Caki2 (cell line): ENCODE data around the gene GABBR2. TPM values are rescaled to one million over a fixed set of nuclear protein-coding genes. Genes with fewer than 3 reads are reported as not detected.

ENCODE experiments used
- DNase-seq: peaks from one replicate; pipeline ENCODE4 v3.0.0-alpha.2; 2015; ENCODE audit warnings: low read depth
- in situ Hi-C: cut with HindIII; loops from 2 replicates; pipeline ENCODE4 v1.10.0; 2016; ENCODE audit warnings: low sequenced_read_pairs, low pct_unique_long_range_greater_than_20kb, mixed read lengths
- total RNA-seq: library from RNA; depleted of rRNA; stranded (reverse); fragments of >200 nt; shearing (Covaris generic); gene quantifications from 2 replicates; pipeline ENCODE4 v1.2.3, GENCODE V29; 2014; ENCODE audit warnings: low replicate concordance

The GABBR2 gene
- total RNA-seq, 1 experiment from 2014 or later, result 0.61 TPM

DNA sequence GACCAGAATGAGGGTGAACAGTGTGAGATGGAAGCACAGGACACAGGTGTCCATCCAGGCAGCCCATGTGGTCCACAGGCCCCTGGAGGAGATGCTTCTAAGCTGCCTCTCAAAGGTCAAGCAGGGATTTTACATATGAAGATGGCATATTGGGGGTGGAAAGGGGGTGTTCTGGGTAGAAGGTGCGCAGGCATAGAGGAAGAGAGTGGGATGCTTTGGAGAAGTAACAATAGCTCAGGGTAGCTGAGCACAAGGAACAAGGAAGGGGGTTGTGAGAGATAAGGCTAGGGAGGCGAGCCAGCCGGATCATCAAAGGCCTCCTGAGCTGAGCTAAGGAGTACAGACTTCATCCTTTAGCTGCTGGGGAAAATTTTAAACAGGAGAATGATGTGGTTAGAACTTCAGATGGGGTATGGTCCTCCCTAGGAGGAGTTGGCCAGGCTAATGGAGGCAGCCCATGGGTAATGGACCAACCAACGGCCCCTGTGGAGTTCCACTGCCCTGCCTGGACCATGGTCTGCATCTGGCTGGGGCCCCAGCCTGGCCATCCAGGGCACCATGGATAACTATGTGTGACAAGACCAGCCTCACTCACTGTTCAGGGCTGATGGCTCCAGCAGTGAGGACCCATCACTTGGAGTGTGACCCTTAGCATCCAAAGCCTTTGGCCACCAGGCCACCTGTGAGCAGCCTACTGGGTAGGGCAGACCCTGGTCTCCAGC is 366.5 kb downstream of the GABBR2 start:
- in situ Hi-C loops, result no loop called here

GRCh38 chr9:98341157-98342097 is 367.3 kb downstream of the GABBR2 start:
- no peak for DNase-seq
- in situ Hi-C loops, result no loop called here

More for the DNA sequence above, 366.5 kb downstream of the GABBR2 start:
- DNase-seq, result no peak

DNA sequence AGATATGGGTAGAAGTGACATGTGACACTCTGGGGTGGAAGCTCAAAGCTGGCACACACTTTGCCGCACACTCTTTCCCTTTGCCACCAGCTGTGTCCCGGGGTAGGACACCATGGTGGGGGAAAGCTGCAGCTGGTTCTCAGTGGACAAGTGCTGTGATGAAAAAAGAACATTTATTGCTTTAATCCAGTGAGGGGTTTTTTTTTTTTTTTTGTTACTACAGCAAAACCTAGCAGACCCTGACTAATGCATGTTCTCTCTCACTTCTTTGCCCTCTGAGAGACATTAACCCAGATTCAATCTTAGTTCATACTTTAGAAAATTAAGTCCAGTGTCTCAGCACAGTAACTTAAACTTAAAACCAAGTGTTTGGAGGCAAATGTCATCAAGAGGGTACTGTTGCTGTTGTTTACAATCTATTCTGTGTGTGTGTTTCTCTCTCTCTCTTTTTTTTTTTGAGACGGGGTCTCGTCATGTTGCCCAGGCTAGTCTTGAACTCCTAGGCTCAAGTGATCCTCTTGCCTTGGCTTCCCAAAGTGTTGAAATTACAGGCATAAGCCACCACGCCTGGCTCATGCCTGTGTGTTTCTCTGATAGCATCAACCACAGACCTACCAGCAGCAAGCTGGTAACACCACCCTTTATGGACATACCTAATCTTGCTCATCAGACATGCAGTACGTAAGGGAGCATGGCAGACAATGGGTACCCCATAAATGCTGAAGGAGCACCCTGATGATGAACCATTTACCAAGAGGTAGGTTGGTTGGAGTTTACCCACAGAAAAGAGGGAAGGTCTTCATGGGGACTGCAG is 368.5 kb downstream of the GABBR2 start:
- in situ Hi-C loops, result no loop called here
- no peak for DNase-seq

GRCh38 chr9:98335661-98336060 is 373.1 kb downstream of the GABBR2 start:
- in situ Hi-C loops, result no loop called here
- no peak for DNase-seq

GRCh38 chr9:98334796-98335195 is 373.9 kb downstream of the GABBR2 start:
- DNase-seq, result no peak
- in situ Hi-C loops, result no loop called here

- in situ Hi-C loops, result no loop called here
- DNase-seq, result peak; percentile 39
These were observed 374.8 kb downstream of the GABBR2 start for GRCh38 chr9:98333703-98334582.

GRCh38 chr9:98332405-98332831 is 376.3 kb downstream of the GABBR2 start:
- DNase-seq, result no peak
- in situ Hi-C loops, result no loop called here

DNA sequence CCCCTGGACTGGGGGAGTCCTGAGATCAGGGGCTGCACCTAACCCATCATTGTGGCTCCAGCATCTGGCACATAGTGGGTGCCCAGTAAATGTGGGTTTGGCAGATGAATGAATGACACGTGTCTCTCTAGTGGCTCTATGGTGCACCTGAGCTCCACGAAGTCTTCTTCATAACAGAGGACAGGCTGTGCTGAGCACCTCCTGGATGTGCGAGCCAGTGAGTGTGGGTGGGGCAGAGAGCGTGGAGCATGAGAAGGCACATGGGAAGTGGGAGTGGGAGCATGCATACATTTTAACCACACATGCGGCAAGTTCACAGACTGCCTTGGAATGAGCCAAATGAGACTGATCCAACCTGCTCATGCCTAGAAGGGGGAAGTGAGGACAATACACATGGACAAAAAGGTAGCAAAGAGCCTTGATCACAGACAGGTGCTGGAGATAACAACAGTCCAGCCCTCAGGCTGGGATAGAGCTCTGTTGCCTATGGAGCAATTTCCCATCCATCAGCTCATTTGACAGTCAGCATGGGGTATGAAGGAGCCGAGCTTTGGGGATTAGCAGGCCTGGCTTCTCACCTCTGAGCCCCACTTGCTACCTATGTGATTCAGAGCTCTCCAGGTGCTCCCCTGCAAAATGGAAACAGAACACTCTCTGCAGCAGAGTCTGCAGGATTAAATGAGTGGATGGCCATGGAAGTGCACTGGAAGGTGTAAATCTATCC is 377.0 kb downstream of the GABBR2 start:
- in situ Hi-C loops, result no loop called here
- DNase-seq, result no peak

DNA sequence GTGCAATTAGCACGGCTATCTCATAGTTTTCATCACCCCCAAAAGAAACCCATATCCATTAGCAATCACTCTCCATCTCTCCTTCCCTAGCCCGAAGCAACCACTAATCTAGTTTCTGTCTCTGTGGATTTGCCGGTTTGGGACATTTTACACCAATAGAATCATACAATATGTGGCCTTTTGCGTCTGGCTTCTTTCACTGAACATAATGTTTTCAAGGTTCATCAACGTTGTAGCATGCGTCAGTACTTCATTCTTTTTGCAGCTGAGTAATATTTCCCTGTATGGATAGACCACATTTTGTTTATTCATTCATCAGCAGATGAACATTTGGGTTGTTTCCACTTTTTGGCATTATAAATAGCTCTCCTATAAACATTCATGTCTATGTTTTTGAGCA is 377.9 kb downstream of the GABBR2 start:
- DNase-seq, result no peak
- in situ Hi-C loops, result no loop called here

DNA sequence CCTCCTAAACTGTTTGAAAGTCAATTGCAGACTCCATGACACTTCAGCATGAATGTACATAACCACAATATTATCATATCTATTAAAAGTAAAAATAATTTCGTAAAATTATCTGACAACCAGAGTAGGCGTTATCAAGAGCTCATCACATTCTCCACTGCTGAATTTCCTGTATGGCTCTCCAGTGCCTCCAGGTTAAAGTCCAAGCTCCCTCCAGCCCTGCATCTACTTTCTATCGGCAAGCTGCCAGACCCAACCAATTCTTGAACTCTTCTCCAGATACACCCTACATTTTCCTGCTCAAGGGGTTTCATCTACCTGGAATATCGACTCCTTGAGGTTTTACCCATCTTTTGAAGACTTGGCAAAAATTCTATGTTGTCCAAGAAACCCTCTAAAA is 378.8 kb downstream of the GABBR2 start:
- no peak for DNase-seq
- in situ Hi-C loops, result no loop called here

- no peak for DNase-seq
- in situ Hi-C loops, result no loop called here
These were observed 379.5 kb downstream of the GABBR2 start for GRCh38 chr9:98329281-98329680.

DNA sequence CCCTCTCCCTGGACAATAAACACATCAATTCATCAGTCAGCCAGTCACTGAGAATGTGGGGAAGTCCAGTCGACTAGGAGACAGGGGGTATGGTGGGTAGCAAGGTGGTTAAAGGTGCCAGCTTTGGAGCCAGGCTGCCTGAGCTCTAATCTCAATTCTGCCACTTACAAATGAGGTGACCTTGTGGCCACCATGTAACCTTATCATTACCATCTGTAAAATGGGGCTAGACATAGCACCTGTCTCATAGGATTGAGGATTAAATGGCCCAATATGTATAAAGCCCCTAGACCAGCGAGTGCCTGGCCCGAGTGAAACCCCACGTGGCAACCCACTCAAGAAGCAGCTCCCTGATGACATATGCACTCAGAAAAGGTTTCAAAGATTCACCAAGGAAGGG is 380.0 kb downstream of the GABBR2 start:
- in situ Hi-C loops, result no loop called here

DNA sequence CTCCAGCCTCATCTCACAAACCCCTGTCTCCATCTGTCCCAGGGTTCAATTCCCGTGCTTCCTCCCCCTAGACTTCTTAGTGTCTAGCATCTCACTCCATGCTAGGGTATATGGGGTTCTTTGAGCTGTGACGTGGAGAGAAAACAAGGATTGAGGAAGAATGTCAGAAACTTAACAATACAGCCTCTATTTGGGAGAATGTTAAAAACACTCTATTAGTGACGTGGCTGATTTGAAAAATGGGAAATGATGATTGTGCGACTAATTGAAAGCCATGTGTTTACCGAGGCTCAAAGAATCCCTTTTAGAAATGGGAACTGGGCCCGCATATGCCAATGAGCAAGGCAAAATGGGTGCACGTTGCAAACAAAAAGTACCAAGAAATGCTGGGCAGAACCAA is 380.6 kb downstream of the GABBR2 start:
- DNase-seq, result no peak
- in situ Hi-C loops, result no loop called here

More for the DNA sequence above, 380.0 kb downstream of the GABBR2 start:
- DNase-seq, result no peak

GRCh38 chr9:98327249-98327561 is 381.5 kb downstream of the GABBR2 start:
- no peak for DNase-seq
- in situ Hi-C loops, result no loop called here

- peak; percentile 31 for DNase-seq
- in situ Hi-C loops, result no loop called here
These were observed 382.1 kb downstream of the GABBR2 start for GRCh38 chr9:98326459-98327248.

- in situ Hi-C loops, result no loop called here
These were observed 383.9 kb downstream of the GABBR2 start for GRCh38 chr9:98324801-98325200.

DNA sequence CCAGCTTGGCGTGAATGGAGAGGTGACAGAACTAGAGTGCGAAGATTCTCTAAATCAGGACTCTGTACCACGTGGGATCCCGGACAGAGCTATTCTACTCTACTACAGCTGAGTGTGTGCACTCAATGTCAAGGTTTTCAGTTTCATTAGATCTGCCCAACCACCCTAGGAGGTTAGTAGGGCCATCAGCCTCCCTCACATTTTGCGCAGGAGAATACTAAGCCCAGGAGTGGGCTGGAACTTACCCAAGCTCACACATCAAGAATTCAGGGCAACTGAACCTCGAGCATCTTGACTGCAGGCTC is 385.0 kb downstream of the GABBR2 start:
- DNase-seq, result no peak
- in situ Hi-C loops, result no loop called here

More at GRCh38 chr9:98324801-98325200, 383.9 kb downstream of the GABBR2 start:
- no peak for DNase-seq
